H1 (cell line): ENCODE measurements around the gene CACNA2D3. TPM values are rescaled to one million over a fixed set of nuclear protein-coding genes. Genes with fewer than 3 reads are reported as not detected.

Experiments used
- CTCF ChIA-PET: fragments of 300-600 bp; sonication (Branson Sonifier 250); formaldehyde crosslinking; loops from one replicate; lab custom pipeline; 2021; ENCODE audit not compliant: partially characterized antibody; lab: Charles Lee
- POLR2A ChIA-PET: fragments of 300-600 bp; sonication (Branson Sonifier 250); formaldehyde crosslinking; loops from one replicate; lab custom pipeline; 2021; ENCODE audit warnings: inconsistent platforms; ENCODE audit not compliant: partially characterized antibody; lab: Charles Lee
- DNase-seq, 2 experiments: peaks; one replicate each; pipeline versions ENCODE4 v3.0.0 to v3.0.0-alpha.2; 2010 to 2022; ENCODE audit warnings: low spot score in 2 of 2, low read depth in 1 of 2, mixed read lengths in 1 of 2
- FAIRE-seq: peaks from 2 replicates; lab custom pipeline; 2011; peaks lifted over from hg19 to GRCh38; lab: Jason Lieb, UNC
- H2AFZ ChIP-seq: 2 replicates; pipeline ENCODE4 v1.8.1; 2012; ENCODE audit warnings: low read length, inconsistent platforms
- H2AK5ac ChIP-seq: 2 replicates; pipeline ENCODE4 v1.6.1; 2013; ENCODE audit warnings: low read depth, low read length
- H2BK120ac ChIP-seq: replicated peaks from 2 replicates; pipeline ENCODE3; 2013; ENCODE audit warnings: low read depth, low read length, inconsistent platforms
- H2BK12ac ChIP-seq: 2 replicates; pipeline ENCODE4 v1.6.1; 2013; ENCODE audit warnings: low read depth, low read length
- H2BK15ac ChIP-seq: 2 replicates; pipeline ENCODE4 v1.6.1; 2013; ENCODE audit warnings: low read length
- H2BK20ac ChIP-seq: 2 replicates; pipeline ENCODE4 v1.6.1; 2013; ENCODE audit warnings: low read length
- H2BK5ac ChIP-seq: 2 replicates; pipeline ENCODE4 v1.6.1; 2013; ENCODE audit warnings: low read depth, low read length
- H3K14ac ChIP-seq: 2 replicates; pipeline ENCODE4 v1.6.1; 2013; ENCODE audit warnings: inconsistent platforms; ENCODE audit not compliant: insufficient read length
- H3K18ac ChIP-seq: 2 replicates; pipeline ENCODE4 v1.6.1; 2013; ENCODE audit warnings: low read length; ENCODE audit errors: extremely low read depth
- H3K23ac ChIP-seq: 2 replicates; pipeline ENCODE4 v1.6.1; 2013; ENCODE audit warnings: inconsistent platforms; ENCODE audit not compliant: insufficient read length
- H3K23me2 ChIP-seq: 2 replicates; pipeline ENCODE4 v1.6.1; 2013; ENCODE audit warnings: low read depth, low read length
- H3K27ac ChIP-seq: 2 replicates; pipeline ENCODE4 v1.6.1; 2011; ENCODE audit warnings: low read depth, low read length, inconsistent platforms
- H3K27me3 ChIP-seq, 4 experiments: replicated peaks in 1 of 4; 1 replicate in 1 of 4; 2 replicates in 3 of 4; pipeline versions ENCODE4 v1.6.1 to v1.8.1; 2011 to 2013; ENCODE audit warnings: low read length in 3 of 4, mild to moderate bottlenecking in 3 of 4, inconsistent platforms in 2 of 4, mixed read lengths in 2 of 4, moderate library complexity in 1 of 4; ENCODE audit not compliant: control insufficient read depth in 3 of 4, insufficient read depth in 3 of 4; ENCODE audit errors: extremely low read depth in 1 of 4
- H3K36me3 ChIP-seq, 4 experiments: 2 replicates each; pipeline versions ENCODE4 v1.6.1 to v1.8.1; 2011 to 2013; ENCODE audit warnings: mild to moderate bottlenecking in 4 of 4, low read length in 3 of 4, moderate library complexity in 2 of 4, control low read depth in 1 of 4, inconsistent platforms in 1 of 4; ENCODE audit not compliant: insufficient read depth in 4 of 4, control insufficient read depth in 2 of 4
- H3K4ac ChIP-seq: replicated peaks from 2 replicates; pipeline ENCODE3; 2013; ENCODE audit warnings: low read length, low read depth, mixed read lengths, inconsistent platforms; ENCODE audit not compliant: insufficient read length
- H3K4me1 ChIP-seq, 4 experiments: replicated peaks in 1 of 4; 1 replicate in 1 of 4; 2 replicates in 3 of 4; pipeline versions ENCODE4 v1.6.1 to v1.8.1; 2011 to 2013; ENCODE audit warnings: low read length in 3 of 4, inconsistent platforms in 2 of 4, mixed read lengths in 1 of 4; ENCODE audit not compliant: insufficient read depth in 4 of 4, control insufficient read depth in 3 of 4
- H3K4me2 ChIP-seq, 2 experiments: 2 replicates each; pipeline versions ENCODE4 v1.6.1 to v1.8.1; 2011 to 2013; ENCODE audit warnings: low read depth in 2 of 2, low read length in 2 of 2, control low read depth in 1 of 2, inconsistent platforms in 1 of 2, mild to moderate bottlenecking in 1 of 2; ENCODE audit not compliant: insufficient read depth in 1 of 2
- H3K4me3 ChIP-seq, 4 experiments: fragments of 200-600, 300-600 bp in 1 of 4; sonication (generic), shearing (Covaris generic), sonication (Bioruptor Twin) in 1 of 4; 2 replicates each; pipeline versions ENCODE4 v1.5.1 to v1.8.1; 2011 to 2016; ENCODE audit warnings: low read length in 4 of 4, low read depth in 3 of 4, control low read depth in 2 of 4, inconsistent platforms in 2 of 4, mild to moderate bottlenecking in 2 of 4, mixed read lengths in 1 of 4, moderate library complexity in 1 of 4; ENCODE audit not compliant: insufficient read depth in 2 of 4; ENCODE audit errors: extremely low read depth in 1 of 4
- H3K56ac ChIP-seq: replicated peaks from 2 replicates; pipeline ENCODE3; 2013; ENCODE audit warnings: low read depth, mild to moderate bottlenecking, mixed read lengths, low read length, inconsistent platforms; ENCODE audit not compliant: insufficient read length
- H3K79me1 ChIP-seq: 2 replicates; pipeline ENCODE4 v1.6.1; 2013; ENCODE audit warnings: low read depth, low read length, control low read depth
- H3K79me2 ChIP-seq, 2 experiments: 2 replicates each; pipeline versions ENCODE4 v1.6.1 to v1.8.1; 2012 to 2013; ENCODE audit warnings: low read length in 2 of 2, mild to moderate bottlenecking in 2 of 2, inconsistent platforms in 1 of 2; ENCODE audit not compliant: insufficient read depth in 2 of 2, control insufficient read depth in 1 of 2
- H3K9ac ChIP-seq, 4 experiments: replicated peaks in 1 of 4; 1 replicate in 1 of 4; 2 replicates in 3 of 4; pipeline versions ENCODE4 v1.6.1 to v1.8.1; 2011 to 2013; ENCODE audit warnings: low read depth in 3 of 4, low read length in 3 of 4, control low read depth in 2 of 4, mild to moderate bottlenecking in 2 of 4, moderate library complexity in 2 of 4, inconsistent platforms in 1 of 4; ENCODE audit errors: extremely low read depth in 1 of 4
- H3K9me3 ChIP-seq, 2 experiments: 2 replicates each; pipeline versions ENCODE4 v1.6.1 to v1.8.1; 2012 to 2013; ENCODE audit warnings: mild to moderate bottlenecking in 2 of 2, moderate library complexity in 2 of 2, control low read depth in 1 of 2, inconsistent platforms in 1 of 2, low read depth in 1 of 2, low read length in 1 of 2, mixed read lengths in 1 of 2; ENCODE audit not compliant: insufficient read depth in 2 of 2
- H4K20me1 ChIP-seq, 2 experiments: replicated peaks in 1 of 2; 2 replicates each; pipeline versions ENCODE3 to v1.8.1; 2011 to 2013; ENCODE audit warnings: inconsistent platforms in 2 of 2, low read length in 2 of 2, mild to moderate bottlenecking in 1 of 2; ENCODE audit not compliant: insufficient read depth in 2 of 2, control insufficient read depth in 1 of 2
- H4K5ac ChIP-seq: 2 replicates; pipeline ENCODE4 v1.6.1; 2013; ENCODE audit warnings: low read length, low read depth, mixed read lengths, inconsistent platforms; ENCODE audit not compliant: insufficient read length
- H4K8ac ChIP-seq: 2 replicates; pipeline ENCODE4 v1.8.0; 2013; ENCODE audit warnings: mild to moderate bottlenecking, moderate library complexity, low read length, inconsistent platforms; ENCODE audit not compliant: insufficient read depth; ENCODE audit errors: extremely low read depth
- H4K91ac ChIP-seq: replicated peaks from 2 replicates; pipeline ENCODE3; 2013; ENCODE audit warnings: low read length, mixed read lengths, inconsistent platforms; ENCODE audit not compliant: insufficient read length
- JUN ChIP-seq: IDR thresholded peaks from 2 replicates; pipeline ENCODE4 v1.6.1; 2011; ENCODE audit warnings: low read depth, mild to moderate bottlenecking, improper control_type of control experiment, low read length
- KDM4A ChIP-seq: IDR thresholded peaks from one replicate; pipeline ENCODE4 v1.7.1; 2012; ENCODE audit warnings: low read depth, mild to moderate bottlenecking, moderate library complexity, low read length, inconsistent platforms; ENCODE audit not compliant: severe bottlenecking
- RAD21 ChIP-seq, 2 experiments: IDR thresholded peaks in 1 of 2; conservative IDR thresholded peaks in 1 of 2; 2 replicates each; pipeline ENCODE4 v1.6.1; 2011; ENCODE audit warnings: low read depth in 2 of 2, low read length in 2 of 2, improper control_type of control experiment in 1 of 2, inconsistent platforms in 1 of 2, mild to moderate bottlenecking in 1 of 2, moderate library complexity in 1 of 2
- RFX5 ChIP-seq: IDR thresholded peaks from 2 replicates; pipeline ENCODE4 v1.6.1; 2011; ENCODE audit warnings: low read depth, low read length, improper control_type of control experiment, borderline replicate concordance
- TEAD4 ChIP-seq: IDR thresholded peaks from 2 replicates; pipeline ENCODE4 v1.6.1; 2012; ENCODE audit warnings: low read depth, low read length, inconsistent platforms, mixed read lengths
- WGBS, 2 experiments: shearing (Covaris generic) in 1 of 2; methylation state at CpG; one replicate each; pipeline versions ENCODE4 v1.1.6 to v1.1.7; 2013 to 2015; ENCODE audit warnings: low lambda C conversion rate in 2 of 2, mixed read lengths in 2 of 2, inconsistent platforms in 1 of 2, low coverage in 1 of 2, missing lambda C conversion rate in 1 of 2; ENCODE audit not compliant: insufficient replicate concordance in 2 of 2, insufficient coverage in 1 of 2, insufficient read length in 1 of 2; ENCODE audit errors: extremely low coverage in 1 of 2, missing lambda C conversion rate in 1 of 2; 5-methylcytosine and 5-hydroxymethylcytosine counted together
- polyA plus RNA-seq, 7 experiments: library from polyadenylated mRNA; depleted of rRNA in 3 of 7; stranded (reverse) in 5 of 7; unstranded in 2 of 7; fragments of >200 nt in 5 of 7; fragments of 200-250 nt in 2 of 7; gene quantifications; 1 replicate in 5 of 7; 2 replicates in 1 of 7; 4 replicates in 1 of 7; pipeline versions ENCODE4 v1.2.1 to v1.2.3, GENCODE V29; 2011 to 2013; ENCODE audit warnings: missing spikeins in 2 of 7, mixed read lengths in 2 of 7
- total RNA-seq: library from RNA; stranded (reverse); fragmentation: NEBNext Ultra II Directional; extraction: Animal tissue kit (Norgen Biotek cat#: 25700); gene quantifications from 2 replicates; pipeline ENCODE4 v1.2.1, GENCODE V29; 2021
- TF ChIP-seq, protein P1 (sequence below), 3 experiments: IDR thresholded peaks; 1 replicate in 2 of 3; 2 replicates in 1 of 3; pipeline versions ENCODE4 v1.5.1 to v1.6.1; 2011; ENCODE audit warnings: low read length in 3 of 3, mild to moderate bottlenecking in 3 of 3, inconsistent platforms in 2 of 3, low read depth in 1 of 3, moderate library complexity in 1 of 3; ENCODE audit not compliant: insufficient read depth in 1 of 3; ENCODE audit errors: control extremely low read depth in 1 of 3

Gene CACNA2D3
- total and polyA plus RNA-seq, 2 of the 8 experiments (the other 6 are each of a cell fraction or from before 2014, with no cell fraction given) = 1.5 to 1.8 TPM

DNA sequence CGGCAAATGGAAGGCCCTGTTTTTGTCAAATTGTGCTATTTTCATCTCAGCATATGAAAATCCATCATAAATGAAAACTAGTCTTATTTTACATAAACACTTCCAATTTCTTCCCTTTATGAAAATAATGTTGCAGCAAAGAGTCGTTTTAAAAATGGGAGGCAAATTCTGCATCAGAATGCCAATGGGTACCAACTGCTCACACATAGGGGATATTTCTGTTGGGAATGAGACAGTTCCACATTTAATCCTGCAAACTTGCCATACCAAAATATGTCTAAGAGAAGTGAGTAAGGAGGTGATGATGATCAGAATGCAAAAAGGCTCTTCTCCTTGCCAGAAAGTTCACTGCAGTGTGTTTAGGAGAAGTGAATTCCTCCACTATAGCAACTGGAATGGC, 391.7 kb downstream of the CACNA2D3 start:
- Histone ChIP-seq H2BK15ac (no peak overlapping the region), H2AK5ac (no peak overlapping the region), H3K23ac (no peak overlapping the region), H2BK12ac (no peak overlapping the region), H3K79me1 (no peaks in the 10 kb centered on the region), H4K91ac (no peak overlapping the region), H2BK5ac (no peak overlapping the region), H2BK120ac (no peak overlapping the region), H3K27me3 (no peaks in the 10 kb centered on the region), H3K23me2 (peaks cover 5% of the 10 kb centered on the region; the same call in 1 of the 2 replicates), H3K79me2 (no peaks in the 10 kb centered on the region), H3K4me3 (no peak overlapping the region), H4K5ac (no peak overlapping the region), H3K36me3 (no peaks in the 10 kb centered on the region), H3K4me1 (no peaks in the 10 kb centered on the region), H3K56ac (no peak overlapping the region), H3K27ac (no peak overlapping the region), H3K9ac (no peak overlapping the region), H4K20me1 (no peaks in the 10 kb centered on the region), H3K4me2 (no peak overlapping the region), H2BK20ac (no peak overlapping the region), H3K14ac (no peak overlapping the region), H4K8ac (no peak overlapping the region), H3K9me3 (no peaks in the 10 kb centered on the region), H2AFZ (no peak overlapping the region), H3K4ac (no peak overlapping the region), H3K18ac (no peak overlapping the region)
- TF ChIP-seq JUN (no peak), TEAD4 (no peak), RAD21 (IDR thresholded peaks at IDR 0.05 in 1 of 2, conservative IDR thresholded peaks at IDR 0.05 in 1 of 2; ENCODE audit: low read depth in 2 of 2, low read length in 2 of 2) (no peak), KDM4A (no peak), RFX5 (no peak)
- TF ChIP-seq, protein P1, sequence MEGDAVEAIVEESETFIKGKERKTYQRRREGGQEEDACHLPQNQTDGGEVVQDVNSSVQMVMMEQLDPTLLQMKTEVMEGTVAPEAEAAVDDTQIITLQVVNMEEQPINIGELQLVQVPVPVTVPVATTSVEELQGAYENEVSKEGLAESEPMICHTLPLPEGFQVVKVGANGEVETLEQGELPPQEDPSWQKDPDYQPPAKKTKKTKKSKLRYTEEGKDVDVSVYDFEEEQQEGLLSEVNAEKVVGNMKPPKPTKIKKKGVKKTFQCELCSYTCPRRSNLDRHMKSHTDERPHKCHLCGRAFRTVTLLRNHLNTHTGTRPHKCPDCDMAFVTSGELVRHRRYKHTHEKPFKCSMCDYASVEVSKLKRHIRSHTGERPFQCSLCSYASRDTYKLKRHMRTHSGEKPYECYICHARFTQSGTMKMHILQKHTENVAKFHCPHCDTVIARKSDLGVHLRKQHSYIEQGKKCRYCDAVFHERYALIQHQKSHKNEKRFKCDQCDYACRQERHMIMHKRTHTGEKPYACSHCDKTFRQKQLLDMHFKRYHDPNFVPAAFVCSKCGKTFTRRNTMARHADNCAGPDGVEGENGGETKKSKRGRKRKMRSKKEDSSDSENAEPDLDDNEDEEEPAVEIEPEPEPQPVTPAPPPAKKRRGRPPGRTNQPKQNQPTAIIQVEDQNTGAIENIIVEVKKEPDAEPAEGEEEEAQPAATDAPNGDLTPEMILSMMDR (IDR thresholded peaks at IDR 0.05; ENCODE audit: control extremely low read depth in 1 of 3, insufficient read depth in 1 of 3, low read depth in 1 of 3, low read length in 3 of 3) = no peak
- DNase-seq = no peak
- no peak for FAIRE-seq
- ChIA-PET POLR2A (interaction anchor here (1.3 kb wide), 1 partner anchor 24 kb away, joined by 3 read pairs; no protein-coding TSS in a partner anchor), CTCF (interaction anchor here (1.4 kb wide), 1 partner anchor 22 kb away, joined by 3 read pairs; no protein-coding TSS in a partner anchor)
- 80% methylated on average over 2 of the region's 2 CpGs; no CpG with 5 or more reads in 1 of the 2 experiments for WGBS, 2 experiments
